ENCODE data around the gene NDUFB4.

NDUFB4 gene

DNA sequence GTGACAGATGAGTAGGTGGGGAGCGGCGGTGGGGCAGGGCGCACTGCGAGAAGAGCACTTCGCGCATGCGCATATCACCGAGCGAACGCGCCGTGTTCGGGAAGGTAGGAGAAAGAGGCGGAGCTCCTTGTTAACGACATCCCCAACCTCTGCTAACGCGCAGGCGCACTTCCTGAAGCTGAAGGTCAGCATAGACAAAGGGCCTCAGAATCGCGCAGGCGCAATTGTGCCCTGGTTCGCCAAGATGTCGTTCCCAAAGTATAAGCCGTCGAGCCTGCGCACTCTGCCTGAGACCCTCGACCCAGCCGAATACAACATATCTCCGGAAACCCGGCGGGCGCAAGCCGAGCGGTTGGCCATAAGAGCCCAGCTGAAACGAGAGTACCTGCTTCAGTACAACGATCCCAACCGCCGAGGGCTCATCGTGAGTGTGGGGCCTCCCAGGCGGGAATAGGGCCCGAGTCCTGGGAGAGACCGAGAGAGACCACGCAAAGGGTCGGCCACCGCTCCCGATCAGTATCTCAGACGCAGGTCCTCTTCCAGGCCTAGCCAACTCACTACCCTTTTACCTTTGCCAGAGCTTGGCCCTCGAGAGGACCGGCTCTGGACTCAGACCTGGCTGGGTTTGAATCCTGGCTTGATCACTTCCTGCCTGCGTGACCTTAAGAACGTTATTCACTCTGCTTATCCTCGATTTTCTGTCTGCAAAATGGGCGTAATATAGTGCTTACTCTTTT is at the start of gene NDUFB4:
Gene NDUFB4 (plus strand): TSS at position 221 of the 737 bp plus-strand sequence. CDS start 24 bp downstream, at position 245.
- DNase-seq = peak; percentile 97

DNA sequence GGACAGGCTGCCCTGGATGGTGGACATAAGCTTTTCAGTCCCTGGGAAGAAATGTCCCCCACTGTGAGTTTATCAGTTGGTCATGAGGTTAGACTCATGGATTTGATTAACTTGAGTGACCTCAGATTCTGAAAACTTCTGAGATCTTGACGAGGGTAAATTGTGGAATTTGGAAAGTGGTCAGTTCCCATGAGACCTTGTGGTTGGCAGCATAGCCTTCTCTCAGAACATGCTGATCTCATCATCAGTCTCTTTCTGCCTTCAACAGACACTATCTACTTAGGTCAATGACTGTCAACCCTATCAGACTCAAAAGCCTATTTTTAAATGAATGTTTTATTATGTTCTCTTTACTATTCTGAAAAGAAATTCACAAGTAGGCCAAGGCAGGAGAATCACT is 45.6 kb upstream of the NDUFB4 start:
- DNase-seq = no peak

DNA sequence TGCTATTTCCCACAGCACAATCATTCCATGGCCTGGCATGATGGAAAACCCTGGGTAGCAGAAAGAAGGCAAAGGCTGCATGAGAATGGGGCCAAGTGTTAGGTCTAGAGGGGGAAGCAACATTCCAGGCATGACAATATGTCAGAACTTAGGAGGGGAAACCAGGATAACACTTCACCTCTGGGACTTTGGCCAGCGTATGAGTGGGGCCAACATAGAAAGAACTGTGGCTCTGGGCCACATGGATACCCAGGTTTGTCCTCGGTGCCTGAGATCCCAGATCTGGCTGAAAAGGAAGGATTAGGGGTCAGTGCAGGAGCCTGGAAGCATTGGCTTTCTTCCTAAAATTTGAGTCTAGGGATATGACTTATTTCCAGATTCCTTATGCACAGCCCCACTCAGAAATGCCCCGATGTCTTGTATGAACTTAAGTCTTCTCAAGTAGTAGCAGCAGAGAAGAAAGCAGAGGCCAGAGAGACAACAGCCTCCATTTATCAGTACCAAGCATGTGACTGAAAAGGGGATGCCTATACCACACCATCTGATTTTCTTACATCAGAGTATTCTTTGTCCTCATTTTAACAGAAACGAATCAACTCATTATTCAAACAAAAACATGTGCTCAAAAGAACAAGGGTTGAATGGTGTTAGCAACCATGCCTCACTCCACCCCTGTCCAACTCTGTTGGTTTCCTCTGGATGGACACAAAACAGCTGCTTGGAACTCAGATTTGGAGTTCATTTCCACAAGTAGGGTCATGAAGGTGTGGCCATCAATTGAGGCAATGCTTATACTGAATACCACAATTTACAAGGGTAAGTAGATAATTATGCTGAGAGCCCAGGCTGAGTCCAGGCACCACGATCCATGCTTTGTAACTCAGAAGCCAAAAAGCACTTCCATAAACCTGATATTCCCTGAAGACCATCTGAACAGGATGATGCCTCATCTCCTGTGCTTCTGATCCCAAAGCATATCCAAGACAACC is 43.7 kb upstream of the NDUFB4 start:
- no peak for DNase-seq

DNA sequence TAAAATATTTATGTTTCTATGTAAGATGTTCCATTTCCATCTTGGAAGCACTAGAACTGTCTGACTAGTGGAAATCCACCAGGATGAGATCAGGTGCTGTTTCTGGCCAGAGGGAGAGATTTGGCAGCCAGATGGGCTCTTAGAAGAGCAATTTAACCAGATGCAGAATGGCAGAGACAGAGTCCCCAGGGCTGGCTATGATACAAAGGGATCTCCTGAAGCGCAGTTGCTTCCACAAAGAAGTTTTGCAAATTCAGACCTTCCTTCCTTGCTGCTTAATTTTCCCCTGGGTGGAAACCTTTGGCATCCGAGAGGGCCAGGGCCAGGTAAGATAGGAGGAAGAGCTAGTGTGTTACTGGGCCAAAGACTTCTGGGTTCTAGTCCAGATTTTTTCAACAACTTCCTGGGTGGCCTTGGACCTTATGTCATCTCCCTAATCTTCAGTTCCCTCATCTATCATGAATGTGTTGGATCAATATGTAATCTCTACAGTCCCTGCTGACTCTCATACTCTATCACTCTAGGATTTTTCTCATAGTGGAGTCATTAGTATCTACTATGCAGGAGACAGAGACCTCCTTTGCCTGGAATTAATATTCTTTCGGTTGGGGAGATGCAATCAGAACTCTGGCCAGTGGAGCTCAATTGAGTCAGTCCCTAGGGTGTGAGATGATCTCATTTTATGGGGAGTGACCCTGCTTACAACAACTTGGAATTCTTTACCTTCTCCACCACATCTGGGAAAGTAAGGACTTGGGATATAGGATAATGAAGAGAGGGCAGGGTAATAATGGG is 41.1 kb upstream of the NDUFB4 start:
- DNase-seq = no peak

DNA sequence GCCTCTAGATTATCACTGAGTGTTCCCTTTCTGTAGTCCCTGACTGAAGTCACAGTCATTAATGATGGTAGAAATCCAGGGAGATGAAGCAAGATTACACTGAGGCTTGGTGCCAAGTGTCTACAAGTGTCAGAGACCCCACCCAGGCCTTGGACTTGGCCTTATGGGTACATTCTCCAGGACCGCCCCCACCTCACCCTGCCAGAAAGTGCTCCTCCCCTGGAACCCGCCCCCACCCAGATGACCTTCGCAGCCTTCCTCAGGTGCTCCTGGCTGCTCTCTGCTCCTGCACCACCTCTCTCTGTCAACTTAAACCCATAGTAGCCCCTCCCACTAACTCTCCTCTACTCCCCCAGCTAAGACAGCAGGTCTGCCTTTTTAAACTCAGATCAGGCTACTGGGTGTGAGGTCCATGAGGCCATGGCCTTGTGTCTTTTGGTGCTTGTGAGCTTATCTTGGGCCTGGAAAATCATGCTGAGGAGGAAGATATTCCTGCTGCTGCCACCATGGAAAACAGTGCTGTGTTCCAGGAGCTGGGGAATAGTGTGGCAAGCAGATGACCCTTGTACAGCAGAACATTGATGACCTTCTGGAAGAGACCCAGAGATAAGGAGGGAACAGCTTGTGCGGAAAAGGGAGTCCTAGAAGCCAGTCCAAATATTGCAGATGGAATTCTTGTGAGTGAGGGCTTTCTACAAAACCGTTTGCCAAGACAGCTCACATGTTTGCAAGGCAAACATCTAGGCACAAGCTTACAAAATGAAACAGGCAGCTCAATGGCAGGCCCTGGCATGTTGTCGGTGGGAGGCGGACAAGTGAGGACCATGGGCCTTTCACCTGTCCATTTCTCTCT is 40.3 kb upstream of the NDUFB4 start:
- no peak for DNase-seq

DNA sequence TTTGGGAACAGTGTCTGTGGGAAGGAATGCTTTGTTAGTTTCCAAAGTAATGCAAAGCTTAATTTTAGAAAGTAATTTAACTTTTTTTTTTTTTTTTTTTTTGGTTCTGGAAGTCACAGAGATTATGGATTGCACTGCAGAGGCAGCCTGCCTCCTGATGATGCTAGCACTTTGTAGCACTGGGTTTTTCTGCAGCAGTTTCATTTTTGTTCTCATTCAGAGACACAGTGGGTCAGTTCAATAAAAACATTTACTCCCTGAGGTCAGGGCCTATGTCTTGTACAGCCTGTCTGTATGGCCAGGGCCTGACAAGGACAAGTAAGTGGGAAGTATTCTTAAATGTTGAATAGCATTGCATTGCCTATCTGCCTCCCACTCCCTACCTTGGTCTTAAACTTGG is 39.0 kb upstream of the NDUFB4 start:
- DNase-seq = no peak

DNA sequence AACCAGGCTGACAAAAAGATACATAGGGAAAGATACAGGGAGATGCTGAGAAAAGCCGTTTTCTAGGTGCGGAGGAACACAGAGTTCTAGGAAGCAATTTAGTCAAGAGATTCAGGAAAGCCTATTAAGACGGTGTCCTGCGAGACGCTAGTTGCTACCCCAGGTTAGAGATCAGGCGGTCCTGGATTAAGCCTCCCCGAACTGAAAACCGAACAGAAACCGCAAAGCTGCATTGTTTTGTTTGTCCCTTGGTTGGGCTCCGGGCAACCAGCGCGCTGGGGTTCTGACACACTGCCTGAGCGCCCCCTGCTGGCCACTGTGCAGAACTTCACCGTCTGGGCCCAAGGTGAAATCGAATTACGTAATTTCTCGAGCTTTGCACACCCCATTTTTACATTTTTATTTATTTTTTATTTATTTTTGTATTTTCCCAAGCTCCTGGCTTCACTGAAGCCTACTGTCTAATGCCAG is 37.3 kb upstream of the NDUFB4 start:
- peak; percentile 84 for DNase-seq

DNA sequence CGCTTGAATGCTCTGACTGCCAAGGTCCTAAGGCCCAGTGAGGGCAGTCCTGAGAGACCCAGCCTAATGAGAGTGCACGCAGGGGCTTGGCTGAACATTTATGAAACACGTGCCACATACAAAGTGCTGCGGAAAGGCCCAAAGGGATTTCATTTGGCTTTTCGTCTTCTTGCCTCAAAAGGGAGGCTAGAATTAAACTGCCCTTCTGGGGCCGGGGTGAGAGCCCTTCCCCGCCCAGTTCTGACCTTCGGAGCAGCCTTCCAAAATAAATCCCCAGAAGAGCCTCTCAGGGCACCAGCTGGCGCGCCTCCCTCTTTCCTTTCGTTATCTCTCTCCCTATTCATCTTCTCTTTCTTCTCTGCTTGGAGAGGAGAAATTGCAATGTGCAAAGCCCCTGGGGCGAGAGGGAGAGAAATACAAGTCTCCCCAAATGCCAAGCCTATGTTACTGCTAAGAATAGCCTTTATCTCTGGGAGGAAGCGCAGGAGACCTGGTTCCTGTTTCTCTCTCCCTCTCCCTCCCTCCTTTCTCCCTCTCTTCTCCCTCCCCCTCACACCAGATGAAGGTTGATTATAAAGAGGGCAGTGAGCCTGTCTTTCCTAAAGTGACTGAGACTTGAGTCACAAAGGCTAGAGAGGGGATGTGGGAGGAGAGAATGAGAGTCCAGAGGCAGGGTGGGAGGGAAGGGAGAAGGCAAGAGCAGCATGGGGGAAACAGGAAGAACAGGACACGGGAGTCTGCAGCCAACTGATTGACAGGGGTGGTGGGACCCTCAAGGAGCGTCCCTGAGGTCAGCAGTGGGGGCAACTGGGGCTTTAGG is 36.7 kb upstream of the NDUFB4 start:
- DNase-seq = no peak

DNA sequence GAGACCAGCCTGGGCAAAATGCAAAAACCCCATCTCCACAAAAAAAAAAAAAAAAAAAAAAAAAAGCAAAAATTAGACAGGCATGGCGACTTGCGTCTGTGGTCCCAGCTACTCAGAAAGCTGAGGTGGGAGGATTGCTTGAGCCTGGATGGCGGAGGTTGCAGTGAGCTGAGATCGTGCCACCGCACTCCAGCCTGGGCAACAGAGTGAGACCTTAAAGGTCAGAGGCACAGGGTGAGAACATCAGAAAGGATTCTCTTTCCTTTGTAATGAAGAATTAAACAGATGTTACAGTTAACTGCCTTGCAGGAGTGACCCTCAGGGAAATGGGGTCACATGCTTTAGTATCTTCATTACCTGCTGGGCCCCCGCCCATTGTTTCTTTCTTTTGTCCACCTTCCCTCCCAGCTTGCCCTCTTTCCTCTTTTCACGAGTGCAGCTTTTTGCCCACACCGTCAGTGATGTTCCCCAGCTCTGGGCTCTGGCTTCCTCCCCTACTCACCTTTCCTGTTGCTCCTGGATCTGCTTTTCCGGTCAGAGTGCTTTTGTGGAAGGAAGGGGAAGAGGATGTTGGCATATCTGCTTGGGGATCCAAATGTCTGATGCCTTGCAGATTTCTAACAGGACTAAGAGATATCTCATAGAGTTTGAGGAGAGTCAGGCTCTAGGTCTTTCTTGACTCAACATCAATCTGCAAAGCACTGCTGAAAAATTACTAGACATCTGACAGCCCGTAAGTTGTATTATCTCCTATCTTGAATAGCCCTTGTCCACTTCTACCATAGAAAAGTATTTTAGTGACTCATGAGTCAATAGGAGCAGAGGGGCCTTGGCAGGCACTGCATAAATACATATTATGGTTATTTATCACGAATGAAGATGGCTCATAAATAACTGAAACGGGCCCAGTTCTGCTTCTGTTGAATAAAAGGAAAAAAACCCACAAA is 35.6 kb upstream of the NDUFB4 start:
- no peak for DNase-seq

DNA sequence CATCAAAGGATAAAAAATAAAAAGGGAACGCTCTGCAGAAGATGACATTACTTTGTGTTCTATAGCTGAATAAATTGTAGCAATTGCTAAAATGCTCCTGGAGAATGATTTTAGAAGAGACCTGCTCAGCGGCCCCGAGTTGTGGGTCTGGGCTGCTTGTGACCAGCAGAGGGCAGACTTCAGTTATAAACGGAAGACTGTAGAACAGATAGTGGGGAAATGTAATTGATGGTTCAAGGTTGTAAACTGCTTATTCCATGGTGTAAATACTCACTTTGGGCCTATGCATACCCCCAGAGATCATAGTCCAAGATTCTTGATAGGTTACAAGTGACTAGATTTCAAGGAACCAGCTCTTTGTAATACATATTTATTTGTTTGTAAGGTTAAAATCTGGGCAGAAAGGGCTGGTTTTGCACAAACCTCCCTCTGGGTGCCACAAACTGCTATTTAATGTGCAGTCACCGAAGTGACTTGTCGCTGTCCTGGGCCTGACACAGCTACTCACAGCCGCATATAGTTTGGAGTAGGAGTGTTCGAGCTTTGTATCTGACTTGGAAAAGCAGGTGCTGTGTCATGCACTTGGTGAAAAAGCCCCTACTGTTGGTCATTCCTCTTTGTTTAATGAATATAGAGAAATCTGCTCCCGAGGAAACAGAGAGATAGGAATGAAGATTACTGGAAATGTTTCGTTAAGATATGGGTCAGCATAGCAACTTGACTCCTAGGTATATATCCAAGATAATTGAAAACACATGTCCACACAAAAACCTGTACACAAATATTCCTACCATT is 34.7 kb upstream of the NDUFB4 start:
- peak; percentile 63 for DNase-seq

DNA sequence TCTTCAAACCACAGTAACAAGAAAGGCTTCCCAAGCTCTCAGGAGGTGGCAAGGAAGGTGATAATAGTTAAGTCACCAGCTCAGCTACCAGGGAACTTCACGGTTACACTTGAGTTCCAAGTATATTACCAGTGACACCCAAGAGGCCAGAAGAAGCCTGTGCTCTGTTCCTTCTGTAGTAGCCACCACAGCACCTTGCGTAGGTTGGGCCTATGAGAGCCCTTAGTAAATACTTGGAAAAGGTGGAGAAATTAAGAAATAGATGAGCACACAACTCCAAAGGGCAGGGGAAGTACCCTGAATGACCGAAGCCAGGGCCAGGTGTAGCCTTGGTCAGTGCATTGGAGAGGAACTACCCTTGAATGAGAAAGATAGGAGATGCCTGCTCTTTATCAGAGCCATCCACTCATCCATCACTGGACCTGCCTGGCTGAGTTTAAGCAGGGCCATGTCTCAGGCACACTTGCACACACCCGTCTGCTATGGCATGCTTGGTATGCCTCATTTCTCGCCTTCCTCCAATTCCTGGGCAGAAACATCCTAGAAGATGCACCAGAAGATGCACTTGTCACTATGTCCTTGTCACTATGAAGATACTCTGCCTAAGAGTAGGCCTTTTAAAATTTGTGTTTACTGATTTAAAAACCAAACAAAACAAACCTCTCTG is 32.6 kb upstream of the NDUFB4 start:
- no peak for DNase-seq

DNA sequence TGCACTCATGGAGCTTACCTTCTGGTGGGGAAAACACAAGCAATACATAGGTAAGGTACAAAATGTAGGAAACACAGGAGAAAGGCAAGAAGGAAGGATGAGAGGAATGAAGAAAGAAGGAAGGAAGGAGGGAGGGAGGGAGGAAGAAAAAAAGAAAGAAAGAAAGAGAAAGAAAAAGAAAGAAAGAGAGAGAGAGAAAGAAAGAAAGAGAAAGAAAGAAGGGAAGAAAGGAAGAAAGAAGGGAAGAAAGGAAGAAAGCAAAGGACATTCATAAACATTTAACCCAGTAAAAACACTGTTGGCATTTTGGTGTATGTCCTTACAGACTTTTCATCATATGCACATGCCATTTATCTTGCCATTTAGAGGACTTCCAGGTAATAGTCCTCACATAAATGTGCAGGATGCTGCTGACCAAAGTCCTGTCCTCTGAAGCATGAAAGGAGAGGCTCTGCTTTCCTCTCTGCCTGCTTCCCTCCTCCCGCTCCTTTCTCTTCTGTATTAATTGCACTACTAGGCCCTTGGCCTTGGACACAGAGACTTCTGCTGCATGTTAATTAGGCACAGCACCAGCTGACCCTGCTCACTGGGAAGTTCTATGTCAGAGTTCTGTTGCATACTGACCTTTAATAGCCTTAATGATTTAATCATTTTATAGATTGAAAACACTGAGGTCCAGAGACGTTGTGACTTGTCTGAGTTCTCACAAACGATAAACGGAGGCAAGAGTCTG is 29.7 kb upstream of the NDUFB4 start:
- no peak for DNase-seq

DNA sequence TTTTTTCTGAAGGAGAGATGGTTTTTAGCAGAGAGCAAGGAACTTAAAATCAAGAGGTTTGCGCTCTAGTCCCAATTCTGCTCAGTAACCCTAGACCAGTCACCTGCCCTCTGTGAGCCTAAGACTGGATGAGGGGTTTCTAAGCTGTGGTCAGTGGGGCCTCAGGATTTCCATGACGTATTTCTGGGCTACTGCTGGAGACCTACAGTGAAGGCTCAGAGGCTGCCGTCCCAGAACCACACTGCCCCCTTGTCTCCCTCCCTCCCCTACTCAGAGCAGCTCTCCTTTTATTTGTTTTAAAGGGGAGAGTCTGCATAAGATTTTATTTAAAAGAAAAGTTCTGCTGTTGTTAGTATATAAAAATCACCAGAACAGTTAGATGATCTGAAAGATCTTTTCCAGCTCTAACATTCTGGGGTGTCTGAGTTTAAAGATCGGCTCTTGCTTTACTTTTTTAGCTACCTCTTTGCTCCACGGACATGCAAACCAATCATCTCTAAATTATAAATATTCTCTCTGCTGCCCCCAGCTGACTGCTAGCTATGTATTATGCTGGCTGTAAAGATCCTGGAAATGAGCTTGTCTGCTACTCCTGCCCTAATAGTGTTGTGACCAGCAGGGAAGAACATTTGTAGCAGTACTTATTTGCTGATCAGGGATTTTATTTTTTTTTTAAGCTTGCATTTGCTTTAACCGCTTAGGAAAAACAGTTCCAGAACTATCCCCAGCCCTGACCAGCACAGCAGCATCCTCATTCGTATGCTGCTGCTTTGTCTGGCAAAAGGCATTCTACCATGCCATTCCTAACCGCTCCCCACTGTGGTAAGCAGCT is 28.6 kb upstream of the NDUFB4 start:
- DNase-seq = no peak

DNA sequence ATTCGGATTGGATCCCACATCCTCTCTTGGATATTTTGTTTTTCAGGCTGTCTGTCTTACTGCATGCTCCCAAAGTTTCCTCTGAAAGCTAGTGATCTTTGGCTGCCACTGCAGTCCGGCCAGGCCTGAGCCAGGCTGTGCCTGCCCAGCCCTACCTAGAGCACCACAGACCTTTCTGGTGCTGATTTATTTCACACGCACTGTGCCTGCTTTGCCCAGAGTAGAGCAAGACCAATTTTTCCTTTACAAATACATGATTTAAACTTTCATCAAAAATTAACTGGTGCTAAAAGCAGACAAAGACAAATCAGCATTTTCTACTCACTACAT is 28.0 kb upstream of the NDUFB4 start:
- no peak for DNase-seq

DNA sequence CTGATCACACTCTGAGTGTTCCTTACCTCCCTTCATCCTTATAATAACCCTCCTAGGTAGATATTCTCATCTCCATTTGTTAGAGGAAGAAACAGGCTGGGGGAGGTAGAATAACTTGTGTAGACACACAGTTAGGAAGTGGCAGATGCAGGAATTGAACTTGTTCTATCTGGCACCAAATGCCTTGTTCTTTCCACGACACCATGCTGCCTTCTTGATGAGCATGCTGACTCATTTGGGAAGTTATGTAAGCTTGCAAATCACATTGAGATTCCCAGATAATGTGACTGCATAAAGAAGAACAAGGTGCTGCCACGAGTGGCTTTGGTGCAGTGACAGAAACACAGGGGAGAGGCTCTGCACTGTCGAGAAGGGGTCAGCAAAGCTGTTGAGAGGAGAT is 27.5 kb upstream of the NDUFB4 start:
- DNase-seq = no peak

DNA sequence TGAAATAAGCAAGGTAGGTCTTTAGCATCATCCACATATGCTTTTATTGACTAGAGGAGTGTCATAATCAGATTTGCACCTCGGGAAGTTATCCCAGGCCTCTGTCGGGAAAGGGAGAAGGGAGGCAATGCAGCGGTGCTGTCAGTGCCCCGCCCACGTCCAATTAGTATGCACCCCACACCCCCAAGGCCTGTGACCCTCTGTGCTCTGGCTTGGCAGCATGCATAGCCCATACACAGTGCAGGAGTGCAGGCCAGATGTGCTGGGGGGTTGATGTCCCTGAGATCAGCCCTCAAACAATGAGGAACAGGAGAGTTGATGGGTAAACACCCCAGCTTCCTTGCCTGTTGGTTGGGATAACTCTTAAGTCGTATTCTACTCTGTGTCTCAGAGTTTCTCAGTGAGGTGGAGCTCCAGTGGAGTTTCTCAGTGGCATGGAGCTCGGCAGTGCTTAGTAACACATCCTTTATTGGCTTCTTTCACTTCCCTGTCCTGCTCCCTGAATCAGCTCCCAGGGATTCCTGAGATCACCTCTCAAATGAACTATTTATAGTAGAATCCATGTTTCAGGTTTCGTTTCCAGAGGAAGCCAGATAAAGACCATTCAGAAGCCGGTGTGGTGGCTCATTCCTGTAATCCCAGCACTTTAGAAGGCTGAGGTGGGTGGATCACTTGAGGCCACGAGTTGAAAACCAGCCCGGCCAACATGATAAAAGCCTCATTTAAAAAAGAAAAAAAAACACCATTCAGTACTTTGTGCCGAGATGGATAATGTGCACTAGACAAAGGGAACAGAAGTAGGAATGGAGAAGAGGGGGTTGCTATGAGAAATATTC is 26.7 kb upstream of the NDUFB4 start:
- no peak for DNase-seq

Measured in stimulated activated CD4-positive, alpha-beta T cell treated with anti-CD3 and anti-CD28 coated beads, Interleukin-1b, Interleukin-23, amount 100 ng/mL, for 48 hours (primary cell).